Mesenchymal stem cell (in vitro differentiated cells and primary cell): ENCODE results near the gene SLCO1A2.

Source experiments
- DNase-seq: peaks from one replicate; pipeline ENCODE4 v3.0.0-alpha.2; 2013
- H2AFZ ChIP-seq: one replicate; pipeline ENCODE4 v1.6.1; 2013; ENCODE audit warnings: low read depth, mild to moderate bottlenecking, control low read depth, inconsistent platforms, low read length, moderate library complexity
- H2AK5ac ChIP-seq: 2 replicates; pipeline ENCODE4 v1.6.1; 2013; ENCODE audit warnings: low read length, moderate library complexity, mild to moderate bottlenecking, inconsistent platforms; ENCODE audit not compliant: severe bottlenecking
- H2BK120ac ChIP-seq: one replicate; pipeline ENCODE4 v1.6.1; 2013; ENCODE audit warnings: low read depth, mild to moderate bottlenecking, inconsistent platforms, low read length, moderate library complexity
- H2BK12ac ChIP-seq, 2 experiments: one replicate each; pipeline ENCODE4 v1.6.1; 2013; ENCODE audit warnings: inconsistent platforms in 2 of 2, low read length in 2 of 2, mild to moderate bottlenecking in 2 of 2, moderate library complexity in 2 of 2, control low read depth in 1 of 2
- H2BK15ac ChIP-seq: one replicate; pipeline ENCODE4 v1.6.1; 2013; ENCODE audit warnings: mild to moderate bottlenecking, low read depth, inconsistent platforms; ENCODE audit not compliant: poor library complexity, severe bottlenecking
- H2BK5ac ChIP-seq: 2 replicates; pipeline ENCODE4 v1.6.1; 2013; ENCODE audit warnings: low read depth, mild to moderate bottlenecking, low read length, control low read depth, inconsistent platforms; ENCODE audit not compliant: poor library complexity, severe bottlenecking
- H3K14ac ChIP-seq, 2 experiments: one replicate each; pipeline ENCODE4 v1.6.1; 2013; ENCODE audit warnings: inconsistent platforms in 2 of 2, low read length in 2 of 2, control low read depth in 1 of 2, mild to moderate bottlenecking in 1 of 2, moderate library complexity in 1 of 2
- H3K18ac ChIP-seq, 2 experiments: one replicate each; pipeline ENCODE4 v1.6.1; 2013; ENCODE audit warnings: inconsistent platforms in 2 of 2, low read length in 2 of 2, control low read depth in 1 of 2, low read depth in 1 of 2, mild to moderate bottlenecking in 1 of 2
- H3K23ac ChIP-seq, 2 experiments: one replicate each; pipeline ENCODE4 v1.6.1; 2013; ENCODE audit warnings: inconsistent platforms in 2 of 2, low read length in 2 of 2, mild to moderate bottlenecking in 2 of 2, moderate library complexity in 2 of 2, control low read depth in 1 of 2
- H3K27ac ChIP-seq: 2 replicates; pipeline ENCODE4 v1.5.1; 2013; ENCODE audit warnings: mild to moderate bottlenecking, moderate library complexity, low read length, control low read depth, inconsistent platforms; ENCODE audit not compliant: poor library complexity, severe bottlenecking
- H3K27me3 ChIP-seq, 2 experiments: 2 replicates each; pipeline versions ENCODE4 v1.6.1 to v1.7.0; 2013; ENCODE audit warnings: low read length in 2 of 2, mild to moderate bottlenecking in 2 of 2, moderate library complexity in 2 of 2, control low read depth in 1 of 2, inconsistent platforms in 1 of 2; ENCODE audit not compliant: control insufficient read depth in 1 of 2, insufficient read depth in 1 of 2
- H3K36me3 ChIP-seq, 2 experiments: 2 replicates each; pipeline versions ENCODE4 v1.6.1 to v1.7.0; 2013; ENCODE audit warnings: low read length in 2 of 2, control low read depth in 1 of 2, inconsistent platforms in 1 of 2, low read depth in 1 of 2, mild to moderate bottlenecking in 1 of 2; ENCODE audit not compliant: insufficient read depth in 2 of 2, control insufficient read depth in 1 of 2
- H3K4ac ChIP-seq, 2 experiments: one replicate each; pipeline ENCODE4 v1.6.1; 2013; ENCODE audit warnings: inconsistent platforms in 2 of 2, low read length in 2 of 2, mild to moderate bottlenecking in 2 of 2, moderate library complexity in 2 of 2, control low read depth in 1 of 2, low read depth in 1 of 2
- H3K4me1 ChIP-seq: 2 replicates; pipeline ENCODE4 v1.6.1; 2013; ENCODE audit warnings: low read depth, low read length, control low read depth; ENCODE audit not compliant: control insufficient read depth, insufficient read depth
- H3K4me2 ChIP-seq: 2 replicates; pipeline ENCODE4 v1.6.1; 2013; ENCODE audit warnings: low read length, mild to moderate bottlenecking, inconsistent platforms; ENCODE audit not compliant: poor library complexity, severe bottlenecking
- H3K4me3 ChIP-seq, 2 experiments: 2 replicates each; pipeline versions ENCODE4 v1.5.1 to v1.7.0; 2013; ENCODE audit warnings: low read length in 2 of 2, mild to moderate bottlenecking in 2 of 2, control low read depth in 1 of 2, low read depth in 1 of 2; ENCODE audit not compliant: insufficient read depth in 1 of 2
- H3K79me1 ChIP-seq: replicated peaks from 2 replicates; pipeline ENCODE4 v1.6.1; 2013; ENCODE audit warnings: mild to moderate bottlenecking, control low read depth, low read length, inconsistent platforms; ENCODE audit not compliant: poor library complexity, severe bottlenecking
- H3K9ac ChIP-seq: 2 replicates; pipeline ENCODE4 v1.7.0; 2013; ENCODE audit warnings: mild to moderate bottlenecking, low read length, moderate library complexity
- H3K9me3 ChIP-seq: 2 replicates; pipeline ENCODE4 v1.7.0; 2013; ENCODE audit warnings: mild to moderate bottlenecking, low read length; ENCODE audit not compliant: control insufficient read depth
- H4K8ac ChIP-seq: one replicate; pipeline ENCODE4 v1.6.1; 2013; ENCODE audit warnings: inconsistent platforms, mild to moderate bottlenecking, low read length, moderate library complexity
- H4K91ac ChIP-seq: one replicate; pipeline ENCODE4 v1.6.1; 2013; ENCODE audit warnings: mild to moderate bottlenecking, low read length, inconsistent platforms
- WGBS: methylation state at CpG from one replicate; pipeline ENCODE4 v1.1.7; 2013; ENCODE audit warnings: mixed read lengths; 5-methylcytosine and 5-hydroxymethylcytosine counted together

Gene SLCO1A2

GRCh38 chr12:21219206-21219605 is 115.5 kb downstream of the SLCO1A2 start:
- H2AK5ac ChIP-seq, result no peak overlapping the region
- H3K9ac ChIP-seq, result no peak overlapping the region
- H3K4me3 ChIP-seq, result no peak overlapping the region
- no peak overlapping the region for H3K4ac ChIP-seq
- no peak overlapping the region for H2AFZ ChIP-seq
- no peaks in the 10 kb centered on the region for H3K27me3 ChIP-seq
- H2BK120ac ChIP-seq, result no peak overlapping the region
- no peak overlapping the region for H3K4me2 ChIP-seq
- H2BK5ac ChIP-seq, result no peak overlapping the region
- no peaks in the 10 kb centered on the region for H3K36me3 ChIP-seq
- no peak overlapping the region for H4K8ac ChIP-seq
- no peak overlapping the region for H3K23ac ChIP-seq
- no peak overlapping the region for H3K14ac ChIP-seq
- H3K27ac ChIP-seq, result no peak overlapping the region
- no peaks in the 10 kb centered on the region for H3K4me1 ChIP-seq
- no peaks in the 10 kb centered on the region for H3K79me1 ChIP-seq
- 66% methylated on average over 2 of the region's 2 CpGs for WGBS
- no peak for DNase-seq
- H3K18ac ChIP-seq, result no peak overlapping the region
- no peak overlapping the region for H2BK15ac ChIP-seq
- H4K91ac ChIP-seq, result no peak overlapping the region
- H3K9me3 ChIP-seq, result no peaks in the 10 kb centered on the region
- H2BK12ac ChIP-seq, result no peak overlapping the region
